NOMO-1 (cell line): ENCODE measurements around the gene SYTL4.

ENCODE experiments used
- DNase-seq, 2 experiments: peaks; one replicate each; lab custom pipeline; 2025; ENCODE audit not compliant: unreplicated experiment in 2 of 2; lab: John Stamatoyannopoulos, UW

Gene SYTL4

GRCh38 chrX:100695991-100696390 lies 35.9 kb downstream of the SYTL4 start:
- no peak for DNase-seq

GRCh38 chrX:100695302-100695701 lies 36.6 kb downstream of the SYTL4 start:
- DNase-seq: no peak

- DNase-seq: peak in 1 of 2 experiments; percentile 26
Observed at GRCh38 chrX:100687546-100687945, 44.4 kb downstream of the SYTL4 start.

GRCh38 chrX:100687128-100687527 lies 44.8 kb downstream of the SYTL4 start:
- DNase-seq: no peak

GRCh38 chrX:100685997-100686305 lies 46.0 kb downstream of the SYTL4 start:
- no peak for DNase-seq

- DNase-seq: peak; percentile 24 to 69
Observed at GRCh38 chrX:100685284-100685996, 46.5 kb downstream of the SYTL4 start.

GRCh38 chrX:100682939-100683338 lies 49.0 kb downstream of the SYTL4 start:
- no peak for DNase-seq

GRCh38 chrX:100681599-100681998 lies 50.3 kb downstream of the SYTL4 start:
- no peak for DNase-seq

GRCh38 chrX:100680756-100681155 lies 51.2 kb downstream of the SYTL4 start:
- no peak for DNase-seq

GRCh38 chrX:100677611-100678181 lies 54.2 kb downstream of the SYTL4 start:
- DNase-seq: no peak

- DNase-seq: peak; percentile 33 to 75
Observed at GRCh38 chrX:100674705-100675104, 57.2 kb downstream of the SYTL4 start.

GRCh38 chrX:100673397-100673953 lies 58.4 kb downstream of the SYTL4 start:
- no peak for DNase-seq

GRCh38 chrX:100672966-100673365 lies 59.0 kb downstream of the SYTL4 start:
- no peak for DNase-seq

GRCh38 chrX:100663642-100664041 lies 68.3 kb downstream of the SYTL4 start:
- no peak for DNase-seq

- DNase-seq: no peak
Observed at GRCh38 chrX:100662796-100663195, 69.1 kb downstream of the SYTL4 start.

- no peak for DNase-seq
Observed at GRCh38 chrX:100662170-100662569, 69.8 kb downstream of the SYTL4 start.

- no peak for DNase-seq
Observed at GRCh38 chrX:100659431-100660137, 72.3 kb downstream of the SYTL4 start.

GRCh38 chrX:100658941-100659381 lies 73.0 kb downstream of the SYTL4 start:
- DNase-seq: no peak

GRCh38 chrX:100654261-100654660 lies 77.7 kb downstream of the SYTL4 start:
- no peak for DNase-seq

- DNase-seq: no peak
Observed at GRCh38 chrX:100652266-100652665, 79.7 kb downstream of the SYTL4 start.

GRCh38 chrX:100650841-100651240 lies 81.1 kb downstream of the SYTL4 start:
- DNase-seq: no peak
